Endothelial cell of hepatic sinusoid (primary cell): Measurements from ENCODE around the gene PPAN.

Experiments
- in situ Hi-C: cut with HindIII; loops from 2 replicates; pipeline ENCODE4 v1.10.0; 2017; ENCODE audit warnings: low sequenced_read_pairs

PPAN gene

GRCh38 chr19:10112895-10113591 lies 6.9 kb downstream of the PPAN start:
- in situ Hi-C loops, result loop anchor here (25.0 kb wide), 1 partner anchor 176 kb away; the partner anchor contains the start of gene OLFM2

GRCh38 chr19:10113592-10113963 lies 7.4 kb downstream of the PPAN start:
- in situ Hi-C loops, result loop anchor here (25.0 kb wide), 1 partner anchor 176 kb away; the partner anchor contains the start of gene OLFM2

GRCh38 chr19:10113964-10114650 lies 7.9 kb downstream of the PPAN start:
- in situ Hi-C loops, result loop anchor here (25.0 kb wide), 1 partner anchor 177 kb away; the partner anchor contains the start of gene OLFM2

GRCh38 chr19:10114651-10115391 lies 8.7 kb downstream of the PPAN start:
- in situ Hi-C loops, result loop anchor here (25.0 kb wide), 1 partner anchor 178 kb away; the partner anchor contains the start of gene OLFM2

GRCh38 chr19:10115392-10116084 lies 9.4 kb downstream of the PPAN start:
- in situ Hi-C loops, result loop anchor here (25.0 kb wide), 1 partner anchor 178 kb away; the partner anchor contains the start of gene OLFM2

GRCh38 chr19:10116085-10116865 lies 10.1 kb downstream of the PPAN start:
- in situ Hi-C loops, result loop anchor here (25.0 kb wide), 1 partner anchor 179 kb away; the partner anchor contains the start of gene OLFM2

- in situ Hi-C loops, result loop anchor here (25.0 kb wide), 1 partner anchor 180 kb away; the partner anchor contains the start of gene OLFM2
These were observed 10.9 kb downstream of the PPAN start for GRCh38 chr19:10116866-10117616.

- in situ Hi-C loops, result loop anchor here (25.0 kb wide), 1 partner anchor 182 kb away; the partner anchor contains the start of gene OLFM2
These were observed 12.8 kb downstream of the PPAN start for GRCh38 chr19:10118960-10119359.

- in situ Hi-C loops, result loop anchor here (25.0 kb wide), 1 partner anchor 183 kb away; the partner anchor contains the start of gene OLFM2
These were observed 14.5 kb downstream of the PPAN start for GRCh38 chr19:10120538-10121189.

- in situ Hi-C loops, result loop anchor here (25.0 kb wide), 1 partner anchor 185 kb away; the partner anchor contains the start of gene OLFM2
These were observed 15.9 kb downstream of the PPAN start for GRCh38 chr19:10122045-10122444.

GRCh38 chr19:10124429-10124828 lies 18.3 kb downstream of the PPAN start:
- in situ Hi-C loops, result loop anchor here (25.0 kb wide), 1 partner anchor 187 kb away; the partner anchor contains the start of gene OLFM2

- in situ Hi-C loops, result no loop called here
These were observed 20.1 kb downstream of the PPAN start for GRCh38 chr19:10126213-10126639.

- in situ Hi-C loops, result no loop called here
These were observed 26.7 kb downstream of the PPAN start for GRCh38 chr19:10132905-10133304.

- in situ Hi-C loops, result no loop called here
These were observed 27.4 kb downstream of the PPAN start for GRCh38 chr19:10133596-10133995.

- in situ Hi-C loops, result no loop called here
These were observed 27.9 kb downstream of the PPAN start for GRCh38 chr19:10134040-10134439.

GRCh38 chr19:10135551-10136334 lies 29.6 kb downstream of the PPAN start:
- in situ Hi-C loops, result no loop called here

- in situ Hi-C loops, result no loop called here
These were observed 30.8 kb downstream of the PPAN start for GRCh38 chr19:10136936-10137335.
